ENCODE measurements around the gene UBE4B.
"Not testable (repeated sequence)": the region's sequence is repeated elsewhere in the genome, so short reads cannot be mapped to it uniquely, and the experiment has no call there.

UBE4B gene

GRCh38 chr1:10185759-10186158 is 153.0 kb downstream of the UBE4B start:
- Histone ChIP-seq H3K9ac (ENCODE audit: low read depth, low read length) (no peak overlapping the region), H3K27me3 (ENCODE audit: insufficient read depth, low read length) (no peaks in the 10 kb centered on the region), H3K4me1 (ENCODE audit: insufficient read depth, low read length) (no peaks in the 10 kb centered on the region), H3K9me3 (ENCODE audit: insufficient read depth, low read depth, low read length) (no peaks in the 10 kb centered on the region), H3K27ac (ENCODE audit: low read length) (no peak overlapping the region), H3K36me3 (ENCODE audit: insufficient read depth, low read depth, low read length) (peaks cover 3% of the 10 kb centered on the region; the same call in 1 of the 2 replicates), H3K4me3 (ENCODE audit: low read length) (no peak overlapping the region)

DNA sequence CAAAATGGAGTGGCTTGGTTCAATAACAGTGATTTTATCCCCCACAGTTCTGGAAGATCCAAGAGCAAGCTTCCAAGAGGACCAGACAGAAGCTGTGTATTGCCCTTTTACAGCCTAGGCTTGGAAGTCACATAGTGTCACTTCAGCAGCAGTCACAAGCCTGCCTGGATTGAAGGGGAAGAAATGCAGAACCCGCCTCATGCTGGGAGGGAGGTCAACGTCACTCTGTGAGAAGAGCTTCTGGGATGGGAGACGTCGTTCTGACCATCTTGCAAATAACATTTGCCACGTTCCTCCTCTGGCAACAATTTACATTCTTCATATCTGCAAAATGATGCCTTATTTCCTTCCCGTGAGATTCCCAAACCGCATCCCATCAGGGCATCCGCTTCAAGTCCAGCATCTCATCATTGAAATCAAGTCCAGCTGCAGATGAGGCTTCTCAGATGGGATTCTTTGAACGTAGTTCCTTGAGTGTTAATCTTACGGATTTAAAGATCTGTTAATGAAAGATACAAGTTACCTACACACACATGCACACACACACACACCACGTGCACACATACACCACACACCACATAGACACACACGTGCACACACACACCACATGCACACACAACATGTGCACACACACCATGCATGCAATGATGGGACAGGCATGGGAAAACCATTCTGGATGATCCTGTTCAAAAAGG is 153.7 kb downstream of the UBE4B start:
- no peaks in the 10 kb centered on the region for H3K9me3 ChIP-seq (ENCODE audit: insufficient read depth, low read depth, low read length)
- H3K4me3 ChIP-seq (ENCODE audit: low read length), result no peak overlapping the region
- H3K9ac ChIP-seq (ENCODE audit: low read depth, low read length), result no peak overlapping the region
- H3K27me3 ChIP-seq (ENCODE audit: insufficient read depth, low read length), result no peaks in the 10 kb centered on the region
- H3K27ac ChIP-seq (ENCODE audit: low read length), result no peak overlapping the region
- no peaks in the 10 kb centered on the region for H3K4me1 ChIP-seq (ENCODE audit: insufficient read depth, low read length)
- H3K36me3 ChIP-seq (ENCODE audit: insufficient read depth, low read depth, low read length), result no peaks in the 10 kb centered on the region

DNA sequence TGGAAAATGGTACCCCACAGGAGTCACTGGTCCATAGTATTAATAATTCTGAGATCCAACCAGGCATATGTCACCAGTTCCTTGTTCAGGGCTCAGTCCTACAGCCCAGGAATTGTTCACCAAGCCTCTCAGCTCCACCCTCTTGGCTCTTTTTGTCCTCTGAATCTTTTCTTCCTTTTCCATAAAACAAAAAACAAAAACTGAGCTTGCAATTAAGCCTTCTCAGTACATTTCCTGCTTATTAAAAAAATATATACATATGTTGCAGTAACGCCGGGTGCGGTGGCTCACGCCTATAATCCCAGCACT is 154.2 kb downstream of the UBE4B start:
- no peaks in the 10 kb centered on the region for H3K27me3 ChIP-seq (ENCODE audit: insufficient read depth, low read length)
- H3K36me3 ChIP-seq (ENCODE audit: insufficient read depth, low read depth, low read length), result no peaks in the 10 kb centered on the region
- no peak overlapping the region for H3K4me3 ChIP-seq (ENCODE audit: low read length)
- no peaks in the 10 kb centered on the region for H3K4me1 ChIP-seq (ENCODE audit: insufficient read depth, low read length)
- no peak overlapping the region for H3K27ac ChIP-seq (ENCODE audit: low read length)
- H3K9ac ChIP-seq (ENCODE audit: low read depth, low read length), result no peak overlapping the region
- no peaks in the 10 kb centered on the region for H3K9me3 ChIP-seq (ENCODE audit: insufficient read depth, low read depth, low read length)

DNA sequence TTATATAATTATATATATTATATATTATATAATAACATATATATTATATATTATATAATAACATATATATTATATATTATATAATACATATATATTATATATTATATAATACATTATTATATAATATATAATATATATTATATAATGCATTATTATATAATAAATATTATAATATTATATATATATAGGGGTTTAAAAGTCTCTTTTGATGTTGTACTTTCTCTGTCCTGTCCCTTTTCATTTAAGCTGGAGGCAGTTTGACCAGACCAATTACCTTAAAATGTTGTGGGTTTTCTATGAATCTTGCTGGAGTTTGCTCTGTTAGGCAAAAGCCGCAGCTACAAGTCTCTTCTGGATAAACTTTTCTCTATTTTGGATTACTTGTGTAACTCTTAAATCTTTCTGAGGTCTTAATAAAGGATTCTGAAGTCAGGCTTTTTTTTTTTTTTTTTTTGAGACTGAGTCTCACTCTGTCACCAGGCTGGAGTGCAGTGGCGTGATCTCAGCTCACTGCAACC is 155.4 kb downstream of the UBE4B start:
- Histone ChIP-seq H3K27me3 (ENCODE audit: insufficient read depth, low read length) (no peaks in the 10 kb centered on the region), H3K27ac (ENCODE audit: low read length) (no peak overlapping the region), H3K9me3 (ENCODE audit: insufficient read depth, low read depth, low read length) (no peaks in the 10 kb centered on the region), H3K36me3 (ENCODE audit: insufficient read depth, low read depth, low read length) (no peaks in the 10 kb centered on the region), H3K9ac (ENCODE audit: low read depth, low read length) (no peak overlapping the region), H3K4me3 (ENCODE audit: low read length) (no peak overlapping the region), H3K4me1 (ENCODE audit: insufficient read depth, low read length) (no peaks in the 10 kb centered on the region)

GRCh38 chr1:10189659-10190058 is 156.9 kb downstream of the UBE4B start:
- no peak overlapping the region for H3K9ac ChIP-seq (ENCODE audit: low read depth, low read length)
- no peak overlapping the region for H3K27ac ChIP-seq (ENCODE audit: low read length)
- no peaks in the 10 kb centered on the region for H3K9me3 ChIP-seq (ENCODE audit: insufficient read depth, low read depth, low read length)
- no peaks in the 10 kb centered on the region for H3K4me1 ChIP-seq (ENCODE audit: insufficient read depth, low read length)
- H3K36me3 ChIP-seq (ENCODE audit: insufficient read depth, low read depth, low read length), result no peaks in the 10 kb centered on the region
- H3K27me3 ChIP-seq (ENCODE audit: insufficient read depth, low read length), result no peaks in the 10 kb centered on the region
- no peak overlapping the region for H3K4me3 ChIP-seq (ENCODE audit: low read length)

GRCh38 chr1:10192263-10192662 is 159.5 kb downstream of the UBE4B start:
- Histone ChIP-seq H3K9me3 (ENCODE audit: insufficient read depth, low read depth, low read length) (no peaks in the 10 kb centered on the region), H3K27ac (ENCODE audit: low read length) (no peak overlapping the region), H3K36me3 (ENCODE audit: insufficient read depth, low read depth, low read length) (no peaks in the 10 kb centered on the region), H3K27me3 (ENCODE audit: insufficient read depth, low read length) (no peaks in the 10 kb centered on the region), H3K4me1 (ENCODE audit: insufficient read depth, low read length) (no peaks in the 10 kb centered on the region), H3K4me3 (ENCODE audit: low read length) (no peak overlapping the region), H3K9ac (ENCODE audit: low read depth, low read length) (no peak overlapping the region)

- Histone ChIP-seq H3K9me3 (ENCODE audit: insufficient read depth, low read depth, low read length) (no peaks in the 10 kb centered on the region), H3K27me3 (ENCODE audit: insufficient read depth, low read length) (no peaks in the 10 kb centered on the region), H3K4me3 (ENCODE audit: low read length) (no peak overlapping the region), H3K9ac (ENCODE audit: low read depth, low read length) (no peak overlapping the region), H3K36me3 (ENCODE audit: insufficient read depth, low read depth, low read length) (no peaks in the 10 kb centered on the region), H3K4me1 (ENCODE audit: insufficient read depth, low read length) (no peaks in the 10 kb centered on the region), H3K27ac (ENCODE audit: low read length) (no peak overlapping the region)
Measured at GRCh38 chr1:10193288-10193687, 160.5 kb downstream of the UBE4B start.

- Histone ChIP-seq H3K4me1 (ENCODE audit: insufficient read depth, low read length) (no peaks in the 10 kb centered on the region), H3K36me3 (ENCODE audit: insufficient read depth, low read depth, low read length) (no peaks in the 10 kb centered on the region), H3K27me3 (ENCODE audit: insufficient read depth, low read length) (no peaks in the 10 kb centered on the region), H3K9ac (ENCODE audit: low read depth, low read length) (no peak overlapping the region), H3K9me3 (ENCODE audit: insufficient read depth, low read depth, low read length) (no peaks in the 10 kb centered on the region), H3K27ac (ENCODE audit: low read length) (no peak overlapping the region), H3K4me3 (ENCODE audit: low read length) (no peak overlapping the region)
Measured at GRCh38 chr1:10195570-10195969, 162.8 kb downstream of the UBE4B start.

- Histone ChIP-seq H3K27ac (ENCODE audit: low read length) (no peak overlapping the region), H3K4me1 (ENCODE audit: insufficient read depth, low read length) (no peaks in the 10 kb centered on the region), H3K9ac (ENCODE audit: low read depth, low read length) (no peak overlapping the region), H3K27me3 (ENCODE audit: insufficient read depth, low read length) (no peaks in the 10 kb centered on the region), H3K36me3 (ENCODE audit: insufficient read depth, low read depth, low read length) (no peaks in the 10 kb centered on the region), H3K9me3 (ENCODE audit: insufficient read depth, low read depth, low read length) (no peaks in the 10 kb centered on the region), H3K4me3 (ENCODE audit: low read length) (no peak overlapping the region)
Measured at GRCh38 chr1:10196976-10197375, 164.2 kb downstream of the UBE4B start.

- no peaks in the 10 kb centered on the region for H3K9me3 ChIP-seq (ENCODE audit: insufficient read depth, low read depth, low read length)
Measured at GRCh38 chr1:10200620-10201019, 167.9 kb downstream of the UBE4B start.

DNA sequence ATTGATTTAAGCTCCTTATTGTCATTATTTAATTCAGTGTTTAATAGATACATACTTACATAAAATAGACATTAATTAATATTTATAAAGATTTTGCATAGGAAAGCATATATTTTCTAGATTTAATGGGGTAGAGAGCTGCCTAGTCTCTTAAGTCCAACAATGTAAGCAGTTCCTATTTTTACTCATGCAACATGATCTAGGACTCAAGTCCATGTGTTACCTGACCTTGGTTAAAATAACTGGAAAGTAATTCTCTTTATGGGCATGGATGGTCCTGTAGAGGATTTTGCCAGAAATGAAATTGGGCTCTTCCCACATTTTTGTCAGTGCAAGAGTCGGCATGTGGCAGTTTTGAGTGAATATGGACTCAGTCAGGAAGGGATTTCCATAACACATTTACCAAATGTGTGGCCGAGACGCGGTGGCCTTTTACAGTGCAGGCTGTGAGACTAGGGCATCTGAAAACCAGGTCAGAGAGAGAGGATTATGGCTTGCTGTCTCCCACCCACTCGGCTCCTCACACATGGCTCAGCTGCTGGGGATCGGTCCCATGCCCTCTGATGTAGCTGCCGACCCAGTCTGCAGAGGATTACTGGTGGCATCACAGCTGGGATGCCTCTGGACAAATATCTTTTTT is 171.4 kb downstream of the UBE4B start:
- Histone ChIP-seq H3K4me3 (ENCODE audit: low read length) (no peak overlapping the region), H3K4me1 (ENCODE audit: insufficient read depth, low read length) (no peaks in the 10 kb centered on the region), H3K36me3 (ENCODE audit: insufficient read depth, low read depth, low read length) (no peaks in the 10 kb centered on the region), H3K9me3 (ENCODE audit: insufficient read depth, low read depth, low read length) (no peaks in the 10 kb centered on the region), H3K9ac (ENCODE audit: low read depth, low read length) (no peak overlapping the region), H3K27ac (ENCODE audit: low read length) (no peak overlapping the region), H3K27me3 (ENCODE audit: insufficient read depth, low read length) (no peaks in the 10 kb centered on the region)

More at GRCh38 chr1:10200620-10201019, 167.9 kb downstream of the UBE4B start:
- Histone ChIP-seq H3K27me3 (ENCODE audit: insufficient read depth, low read length) (no peaks in the 10 kb centered on the region), H3K4me1 (ENCODE audit: insufficient read depth, low read length) (no peaks in the 10 kb centered on the region), H3K9ac (ENCODE audit: low read depth, low read length) (no peak overlapping the region), H3K27ac (ENCODE audit: low read length) (no peak overlapping the region), H3K36me3 (ENCODE audit: insufficient read depth, low read depth, low read length) (no peaks in the 10 kb centered on the region), H3K4me3 (ENCODE audit: low read length) (no peak overlapping the region)

DNA sequence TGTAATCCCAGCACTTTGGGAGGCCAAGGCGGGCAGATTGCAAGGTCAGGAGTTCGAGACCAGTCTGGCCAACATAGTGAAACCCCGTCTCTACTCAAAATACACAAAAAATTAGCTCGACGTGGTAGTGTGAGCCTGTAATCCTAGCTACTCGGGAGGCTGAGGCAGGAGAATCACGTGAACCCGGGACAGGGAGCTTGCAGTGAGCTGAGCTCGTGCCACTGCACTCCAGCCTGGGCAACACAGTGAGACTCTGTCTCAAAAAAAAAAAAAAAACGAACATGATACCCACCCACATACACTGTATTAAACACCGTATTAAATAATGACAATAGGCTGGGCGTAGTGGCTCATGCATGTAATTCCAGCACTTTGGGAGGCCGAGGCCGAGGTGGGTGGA is 172.4 kb downstream of the UBE4B start:
- not testable (repeated sequence) for H3K4me3 ChIP-seq (ENCODE audit: low read length); H3K36me3 ChIP-seq (ENCODE audit: insufficient read depth, low read depth, low read length)

More for the DNA sequence above, 172.4 kb downstream of the UBE4B start:
- not testable (repeated sequence) for H3K9ac ChIP-seq (ENCODE audit: low read depth, low read length); H3K4me1 ChIP-seq (ENCODE audit: insufficient read depth, low read length); H3K27me3 ChIP-seq (ENCODE audit: insufficient read depth, low read length); H3K27ac ChIP-seq (ENCODE audit: low read length); H3K9me3 ChIP-seq (ENCODE audit: insufficient read depth, low read depth, low read length)
